Peyer's patch (tissue), 4 donors: ENCODE measurements around the gene TMEM204.

Experiments
- CTCF ChIP-seq, 6 experiments: fragments of 450-650 bp in 4 of 6; fragments of 200-600 bp in 2 of 6; sonication (generic) in 1 of 6; IDR thresholded peaks; one replicate each; pipeline ENCODE4 v1.5.1; 2017 to 2019; ENCODE audit warnings: antibody characterized with exemption in 6 of 6, mild to moderate bottlenecking in 3 of 6, moderate library complexity in 1 of 6
- POLR2A ChIP-seq, 2 donors: fragments of 450-650 bp; IDR thresholded peaks; one replicate each; pipeline ENCODE4 v1.5.1; 2017; ENCODE audit warnings: antibody characterized with exemption in 2 of 2, mild to moderate bottlenecking in 2 of 2, moderate library complexity in 2 of 2

- no peak for TF ChIP-seq CTCF (IDR thresholded peaks at IDR 0.05)
- TF ChIP-seq POLR2A (IDR thresholded peaks at IDR 0.05): no peak
These were observed 57.7 kb downstream of the TMEM204 start for GRCh38 chr16:1590930-1591705.
